ENCODE measurements around the gene PSMC5. TPM values are rescaled to one million over a fixed set of nuclear protein-coding genes. Genes with fewer than 3 reads are reported as not detected.
"Not testable (repeated sequence)": the region's sequence is repeated elsewhere in the genome, so short reads cannot be mapped to it uniquely, and the experiment has no call there.

The PSMC5 gene
- total and polyA plus RNA-seq, 10 of the 15 experiments (the other 5 are each of a cell fraction or from before 2014, with no cell fraction given) = 55.0 to 266 (median 148) TPM

DNA sequence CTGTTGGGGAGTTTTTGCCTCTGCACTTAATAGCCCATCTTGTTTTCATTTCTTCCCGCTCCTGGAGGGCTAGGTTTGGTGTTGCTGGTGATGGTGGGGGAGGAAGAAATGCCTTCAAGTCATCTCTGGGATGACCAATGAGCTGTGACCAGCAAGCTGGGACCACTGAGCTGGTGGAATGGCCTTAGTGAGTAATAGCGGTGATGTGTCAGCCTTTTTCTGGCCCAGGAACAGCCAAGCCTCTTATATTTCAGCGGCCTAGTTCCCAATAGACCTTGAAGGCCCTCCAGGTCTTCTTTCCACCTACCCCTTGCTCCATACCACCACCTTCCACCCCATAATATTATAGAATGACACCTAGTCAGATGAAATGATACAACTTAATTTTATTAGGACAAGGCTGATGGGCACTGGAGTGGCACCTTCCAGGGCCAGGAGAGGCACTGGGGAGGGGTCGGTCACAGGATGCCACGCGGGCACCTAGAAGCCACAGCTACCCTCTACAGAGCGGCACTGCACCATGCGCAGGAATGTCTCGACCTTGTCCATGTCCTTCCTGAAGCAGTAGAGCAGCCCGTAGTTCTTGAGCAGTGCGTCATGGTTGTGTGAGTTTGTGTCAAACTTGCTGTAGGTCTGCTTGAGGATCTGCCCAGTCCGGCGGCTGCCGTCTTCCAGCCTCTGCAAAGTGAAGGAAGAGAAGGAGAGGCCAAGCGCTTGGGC lies 44.6 kb downstream of the PSMC5 start:
- RAD21 ChIA-PET (ENCODE audit: unreplicated experiment); SMC1A ChIA-PET (ENCODE audit: uncharacterized antibody, unreplicated experiment); H2AFZ ChIP-seq (ENCODE audit: control insufficient read depth, low read depth, low read length); BruUV-seq (replicated peaks); intact Hi-C loops (cut with micrococcal nuclease; ENCODE audit: unreplicated experiment); H4K20me1 ChIP-seq (ENCODE audit: control insufficient read depth, insufficient read depth); H3K9me3 ChIP-seq (replicated peaks; ENCODE audit: control insufficient read depth, insufficient read depth, low read length); H3K79me2 ChIP-seq (ENCODE audit: control insufficient read depth, insufficient read depth, low read length); H3K36me3 ChIP-seq (ENCODE audit: control insufficient read depth in 2 of 2, insufficient read depth in 2 of 2, low read length in 1 of 2); H3K27me3 ChIP-seq (replicated peaks in 1 of 2; ENCODE audit: control insufficient read depth in 2 of 2, insufficient read depth in 2 of 2, low read length in 1 of 2); H3K4me1 ChIP-seq (ENCODE audit: control insufficient read depth, insufficient read depth, low read length); H3K9ac ChIP-seq (ENCODE audit: control insufficient read depth, insufficient read depth, low read length); CTCF ChIA-PET; in situ Hi-C loops (cut with MboI); H3K27ac ChIP-seq (ENCODE audit: control insufficient read depth, insufficient read depth); DNase-seq (ENCODE audit: low read depth, low spot score); H3K4me3 ChIP-seq; ATAC-seq; FAIRE-seq; H3K4me2 ChIP-seq (ENCODE audit: control insufficient read depth, insufficient read depth): not testable (repeated sequence)
- WGBS (ENCODE audit: insufficient coverage, insufficient replicate concordance, low lambda C conversion rate, missing lambda C conversion rate) = 75% methylated on average over 11 of the region's 15 CpGs
- POLR2A ChIA-PET = interaction anchor here (0.7 kb wide), 1 partner anchor 28 kb away, joined by 3 read pairs; no protein-coding TSS in a partner anchor

DNA sequence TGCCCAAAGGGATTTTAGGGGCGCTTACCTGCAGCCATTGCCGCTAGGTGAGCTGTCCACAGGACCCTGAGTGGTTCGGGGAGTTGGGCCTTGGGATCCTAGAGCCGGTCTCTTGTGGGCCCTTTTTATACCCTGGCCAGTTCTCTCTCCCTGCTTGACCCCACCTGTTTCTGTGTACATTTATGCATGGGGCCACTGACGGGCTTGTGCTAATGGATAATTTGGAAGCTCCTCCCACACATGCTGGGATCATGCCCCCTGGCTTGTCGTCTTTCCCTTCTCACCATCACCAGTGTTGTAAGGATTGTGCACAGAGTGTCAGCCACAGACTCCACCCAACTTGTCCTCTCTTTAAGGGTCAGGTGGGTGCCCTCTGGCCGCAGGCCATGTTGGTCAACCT lies 46.3 kb downstream of the PSMC5 start, which contains the start of gene CSH2:
CSH2 (minus strand) TSS at position 101 of the 400 bp plus-strand sequence; CDS start at position 38, 63 bp downstream.
- in situ Hi-C loops (cut with MboI); intact Hi-C loops (cut with micrococcal nuclease; ENCODE audit: unreplicated experiment); ATAC-seq; H3K79me2 ChIP-seq (ENCODE audit: control insufficient read depth, insufficient read depth, low read length); H3K4me1 ChIP-seq (ENCODE audit: control insufficient read depth, insufficient read depth, low read length); H3K36me3 ChIP-seq (ENCODE audit: control insufficient read depth in 2 of 2, insufficient read depth in 2 of 2, low read length in 1 of 2); H3K27ac ChIP-seq (ENCODE audit: control insufficient read depth, insufficient read depth); FAIRE-seq; BruUV-seq (replicated peaks); H4K20me1 ChIP-seq (ENCODE audit: control insufficient read depth, insufficient read depth); H3K9ac ChIP-seq (ENCODE audit: control insufficient read depth, insufficient read depth, low read length); DNase-seq (ENCODE audit: low read depth, low spot score); RAD21 ChIA-PET (ENCODE audit: unreplicated experiment); SMC1A ChIA-PET (ENCODE audit: uncharacterized antibody, unreplicated experiment); H2AFZ ChIP-seq (ENCODE audit: control insufficient read depth, low read depth, low read length); H3K4me3 ChIP-seq; H3K9me3 ChIP-seq (replicated peaks; ENCODE audit: control insufficient read depth, insufficient read depth, low read length); H3K4me2 ChIP-seq (ENCODE audit: control insufficient read depth, insufficient read depth); H3K27me3 ChIP-seq (replicated peaks in 1 of 2; ENCODE audit: control insufficient read depth in 2 of 2, insufficient read depth in 2 of 2, low read length in 1 of 2); POLR2A ChIA-PET: not testable (repeated sequence)
- WGBS (ENCODE audit: insufficient coverage, insufficient replicate concordance, low lambda C conversion rate, missing lambda C conversion rate) = 39% methylated on average over 5 of the region's 7 CpGs
- CTCF ChIA-PET = interaction anchor here (1.1 kb wide), 1 partner anchor 14 kb away, joined by 3 read pairs; no protein-coding TSS in a partner anchor
